ENCODE data around the gene TBC1D4. TPM values are rescaled to one million over a fixed set of nuclear protein-coding genes. Genes with fewer than 3 reads are reported as not detected.

The TBC1D4 gene
- polyA plus RNA-seq, 2 donors = 5.8 to 7.7 TPM

- no peak overlapping the region for H3K27ac ChIP-seq (ENCODE audit: low read depth in 2 of 2, low read length in 1 of 2)
- no peaks in the 10 kb centered on the region for H3K36me3 ChIP-seq (ENCODE audit: control insufficient read depth in 2 of 2, insufficient read depth in 2 of 2, low read length in 1 of 2)
- no peaks in the 10 kb centered on the region for H3K9me3 ChIP-seq (ENCODE audit: control insufficient read depth in 2 of 2, insufficient read depth in 1 of 2, low read depth in 1 of 2, low read length in 1 of 2)
- H3K4me3 ChIP-seq (ENCODE audit: low read depth in 1 of 2, low read length in 2 of 2) = no peak overlapping the region
- WGBS, 2 donors = 33 to 35% methylated on average over 10 of the region's 10 CpGs
- no peaks in the 10 kb centered on the region for H3K27me3 ChIP-seq (ENCODE audit: control insufficient read depth in 1 of 2, insufficient read depth in 2 of 2, low read length in 2 of 2)
- no peaks in the 10 kb centered on the region for H3K4me1 ChIP-seq (ENCODE audit: control insufficient read depth in 2 of 2, insufficient read depth in 2 of 2, low read length in 1 of 2)
Observed at GRCh38 chr13:75489502-75490263, 7.7 kb upstream of the TBC1D4 start.

GRCh38 chr13:75486146-75487062, 4.4 kb upstream of the TBC1D4 start:
- no peaks in the 10 kb centered on the region for H3K4me1 ChIP-seq (ENCODE audit: control insufficient read depth in 2 of 2, insufficient read depth in 2 of 2, low read length in 1 of 2)
- H3K27ac ChIP-seq (ENCODE audit: low read depth in 2 of 2, low read length in 1 of 2) = no peak overlapping the region
- WGBS, 2 donors = 56 to 62% methylated on average over 5 of the region's 5 CpGs

GRCh38 chr13:75485286-75486062, 3.5 kb upstream of the TBC1D4 start:
- 88 to 94% methylated on average over 1 of the region's 1 CpG for WGBS, 2 donors
- Histone ChIP-seq H3K36me3 (ENCODE audit: control insufficient read depth in 2 of 2, insufficient read depth in 2 of 2, low read length in 1 of 2) (no peaks in the 10 kb centered on the region), H3K4me3 (ENCODE audit: low read depth in 1 of 2, low read length in 2 of 2) (no peak overlapping the region), H3K27ac (ENCODE audit: low read depth in 2 of 2, low read length in 1 of 2) (no peak overlapping the region), H3K27me3 (ENCODE audit: control insufficient read depth in 1 of 2, insufficient read depth in 2 of 2, low read length in 2 of 2) (no peaks in the 10 kb centered on the region), H3K4me1 (ENCODE audit: control insufficient read depth in 2 of 2, insufficient read depth in 2 of 2, low read length in 1 of 2) (no peaks in the 10 kb centered on the region), H3K9me3 (ENCODE audit: control insufficient read depth in 2 of 2, insufficient read depth in 1 of 2, low read depth in 1 of 2, low read length in 1 of 2) (no peaks in the 10 kb centered on the region)

More at GRCh38 chr13:75486146-75487062, 4.4 kb upstream of the TBC1D4 start:
- Histone ChIP-seq H3K36me3 (ENCODE audit: control insufficient read depth in 2 of 2, insufficient read depth in 2 of 2, low read length in 1 of 2) (no peaks in the 10 kb centered on the region), H3K27me3 (ENCODE audit: control insufficient read depth in 1 of 2, insufficient read depth in 2 of 2, low read length in 2 of 2) (no peaks in the 10 kb centered on the region), H3K9me3 (ENCODE audit: control insufficient read depth in 2 of 2, insufficient read depth in 1 of 2, low read depth in 1 of 2, low read length in 1 of 2) (no peaks in the 10 kb centered on the region), H3K4me3 (ENCODE audit: low read depth in 1 of 2, low read length in 2 of 2) (no peak overlapping the region)

GRCh38 chr13:75482820-75483079, 781 bp upstream of the TBC1D4 start:
- H3K27ac ChIP-seq (ENCODE audit: low read depth in 2 of 2, low read length in 1 of 2) = no peak overlapping the region
- no peaks in the 10 kb centered on the region for H3K27me3 ChIP-seq (ENCODE audit: control insufficient read depth in 1 of 2, insufficient read depth in 2 of 2, low read length in 2 of 2)
- H3K9me3 ChIP-seq (ENCODE audit: control insufficient read depth in 2 of 2, insufficient read depth in 1 of 2, low read depth in 1 of 2, low read length in 1 of 2) = no peaks in the 10 kb centered on the region
- H3K36me3 ChIP-seq (ENCODE audit: control insufficient read depth in 2 of 2, insufficient read depth in 2 of 2, low read length in 1 of 2) = no peaks in the 10 kb centered on the region
- H3K4me3 ChIP-seq (ENCODE audit: low read depth in 1 of 2, low read length in 2 of 2) = peak overlapping the region in 1 of 2 donors; percentile 77
- WGBS, 2 donors = 0 to 2% methylated on average over 1 of the region's 1 CpG
- no peaks in the 10 kb centered on the region for H3K4me1 ChIP-seq (ENCODE audit: control insufficient read depth in 2 of 2, insufficient read depth in 2 of 2, low read length in 1 of 2)

GRCh38 chr13:75481176-75482069, 546 bp downstream of the TBC1D4 start:
- H3K27me3 ChIP-seq (ENCODE audit: control insufficient read depth in 1 of 2, insufficient read depth in 2 of 2, low read length in 2 of 2) = no peaks in the 10 kb centered on the region
- H3K36me3 ChIP-seq (ENCODE audit: control insufficient read depth in 2 of 2, insufficient read depth in 2 of 2, low read length in 1 of 2) = no peaks in the 10 kb centered on the region
- WGBS, 2 donors = 0 to 1% methylated on average over 85 to 100 of the region's 100 CpGs
- no peaks in the 10 kb centered on the region for H3K9me3 ChIP-seq (ENCODE audit: control insufficient read depth in 2 of 2, insufficient read depth in 1 of 2, low read depth in 1 of 2, low read length in 1 of 2)
- peak overlapping the region; percentile 70 to 91 for H3K27ac ChIP-seq (ENCODE audit: low read depth in 2 of 2, low read length in 1 of 2)
- H3K4me3 ChIP-seq (ENCODE audit: low read depth in 1 of 2, low read length in 2 of 2) = peak overlapping the region; percentile 74 to 77
- H3K4me1 ChIP-seq (ENCODE audit: control insufficient read depth in 2 of 2, insufficient read depth in 2 of 2, low read length in 1 of 2) = no peaks in the 10 kb centered on the region

- H3K4me3 ChIP-seq (ENCODE audit: low read depth in 1 of 2, low read length in 2 of 2) = peak overlapping the region; percentile 74 to 77
- no peaks in the 10 kb centered on the region for H3K27me3 ChIP-seq (ENCODE audit: control insufficient read depth in 1 of 2, insufficient read depth in 2 of 2, low read length in 2 of 2)
- H3K27ac ChIP-seq (ENCODE audit: low read depth in 2 of 2, low read length in 1 of 2) = peak overlapping the region; percentile 47 to 91
- H3K9me3 ChIP-seq (ENCODE audit: control insufficient read depth in 2 of 2, insufficient read depth in 1 of 2, low read depth in 1 of 2, low read length in 1 of 2) = no peaks in the 10 kb centered on the region
- no peaks in the 10 kb centered on the region for H3K4me1 ChIP-seq (ENCODE audit: control insufficient read depth in 2 of 2, insufficient read depth in 2 of 2, low read length in 1 of 2)
- 0 to 1% methylated on average over 30 to 48 of the region's 48 CpGs for WGBS, 2 donors
- H3K36me3 ChIP-seq (ENCODE audit: control insufficient read depth in 2 of 2, insufficient read depth in 2 of 2, low read length in 1 of 2) = no peaks in the 10 kb centered on the region
Observed at GRCh38 chr13:75480671-75481175, 1.2 kb downstream of the TBC1D4 start.

- H3K27me3 ChIP-seq (ENCODE audit: control insufficient read depth in 1 of 2, insufficient read depth in 2 of 2, low read length in 2 of 2) = no peaks in the 10 kb centered on the region
- H3K4me1 ChIP-seq (ENCODE audit: control insufficient read depth in 2 of 2, insufficient read depth in 2 of 2, low read length in 1 of 2) = no peaks in the 10 kb centered on the region
- no peak overlapping the region for H3K27ac ChIP-seq (ENCODE audit: low read depth in 2 of 2, low read length in 1 of 2)
- no peaks in the 10 kb centered on the region for H3K36me3 ChIP-seq (ENCODE audit: control insufficient read depth in 2 of 2, insufficient read depth in 2 of 2, low read length in 1 of 2)
- no peak overlapping the region for H3K4me3 ChIP-seq (ENCODE audit: low read depth in 1 of 2, low read length in 2 of 2)
- WGBS, 2 donors = 76 to 77% methylated on average over 5 of the region's 5 CpGs
- H3K9me3 ChIP-seq (ENCODE audit: control insufficient read depth in 2 of 2, insufficient read depth in 1 of 2, low read depth in 1 of 2, low read length in 1 of 2) = no peaks in the 10 kb centered on the region
Observed at GRCh38 chr13:75479102-75479740, 2.7 kb downstream of the TBC1D4 start.

GRCh38 chr13:75478659-75479058, 3.3 kb downstream of the TBC1D4 start:
- Histone ChIP-seq H3K4me3 (ENCODE audit: low read depth in 1 of 2, low read length in 2 of 2) (no peak overlapping the region), H3K9me3 (ENCODE audit: control insufficient read depth in 2 of 2, insufficient read depth in 1 of 2, low read depth in 1 of 2, low read length in 1 of 2) (no peaks in the 10 kb centered on the region), H3K27me3 (ENCODE audit: control insufficient read depth in 1 of 2, insufficient read depth in 2 of 2, low read length in 2 of 2) (no peaks in the 10 kb centered on the region), H3K4me1 (ENCODE audit: control insufficient read depth in 2 of 2, insufficient read depth in 2 of 2, low read length in 1 of 2) (no peaks in the 10 kb centered on the region), H3K27ac (ENCODE audit: low read depth in 2 of 2, low read length in 1 of 2) (no peak overlapping the region), H3K36me3 (ENCODE audit: control insufficient read depth in 2 of 2, insufficient read depth in 2 of 2, low read length in 1 of 2) (no peaks in the 10 kb centered on the region)
- 94 to 95% methylated on average over 4 of the region's 4 CpGs for WGBS, 2 donors
